Measurements from ENCODE around the gene CORO2B.

CORO2B gene

GRCh38 chr15:68749365-68749764 is 170.6 kb downstream of the CORO2B start:
- H3F3A ChIP-seq (ENCODE audit: insufficient read depth, low read length), result no peaks in the 10 kb centered on the region
- H3K27me3 ChIP-seq (replicated peaks; ENCODE audit: insufficient read depth, low read length), result no peaks in the 10 kb centered on the region
- H3K9me3 ChIP-seq (replicated peaks; ENCODE audit: insufficient read depth, low read length), result no peaks in the 10 kb centered on the region
- H3K4me3 ChIP-seq (ENCODE audit: low read length), result no peak overlapping the region
- no peak overlapping the region for H3K27ac ChIP-seq (ENCODE audit: low read length)
- H3K9ac ChIP-seq (ENCODE audit: low read length), result no peak overlapping the region
- H4K20me1 ChIP-seq (ENCODE audit: insufficient read depth, low read length), result no peaks in the 10 kb centered on the region
- no peaks in the 10 kb centered on the region for H3K9me2 ChIP-seq (replicated peaks; ENCODE audit: insufficient read depth, low read length)
- H3K36me3 ChIP-seq (replicated peaks; ENCODE audit: insufficient read depth, low read length), result no peaks in the 10 kb centered on the region
- DNase-seq, result no peak
- no peak overlapping the region for H3K4me2 ChIP-seq (ENCODE audit: low read depth, low read length)
- no peak overlapping the region for H2AFZ ChIP-seq (ENCODE audit: low read length)
- H3K4me1 ChIP-seq (ENCODE audit: low read length), result no peaks in the 10 kb centered on the region
- H3K79me2 ChIP-seq (ENCODE audit: low read length), result no peaks in the 10 kb centered on the region
- no peak for TF ChIP-seq EZH2phosphoT487 (IDR thresholded peaks at IDR 0.05; ENCODE audit: low read length)
- TF ChIP-seq CTCF (IDR thresholded peaks at IDR 0.05; ENCODE audit: low read length), result no peak
- no peak for TF ChIP-seq EZH2 (optimal IDR thresholded peaks at IDR 0.05; ENCODE audit: low read depth, low read length)

GRCh38 chr15:68749793-68750192 is 171.0 kb downstream of the CORO2B start:
- Histone ChIP-seq H3K4me2 (ENCODE audit: low read depth, low read length) (no peak overlapping the region), H3K4me3 (ENCODE audit: low read length) (no peak overlapping the region)

GRCh38 chr15:68751622-68752021 is 172.8 kb downstream of the CORO2B start:
- Histone ChIP-seq H4K20me1 (ENCODE audit: insufficient read depth, low read length) (no peaks in the 10 kb centered on the region), H3K27me3 (replicated peaks; ENCODE audit: insufficient read depth, low read length) (no peaks in the 10 kb centered on the region), H3K4me2 (ENCODE audit: low read depth, low read length) (no peak overlapping the region), H3F3A (ENCODE audit: insufficient read depth, low read length) (no peaks in the 10 kb centered on the region), H3K27ac (ENCODE audit: low read length) (no peak overlapping the region), H3K9ac (ENCODE audit: low read length) (no peak overlapping the region), H3K9me2 (replicated peaks; ENCODE audit: insufficient read depth, low read length) (no peaks in the 10 kb centered on the region), H3K4me3 (ENCODE audit: low read length) (no peak overlapping the region), H3K9me3 (replicated peaks; ENCODE audit: insufficient read depth, low read length) (no peaks in the 10 kb centered on the region), H3K36me3 (replicated peaks; ENCODE audit: insufficient read depth, low read length) (no peaks in the 10 kb centered on the region), H3K4me1 (ENCODE audit: low read length) (no peaks in the 10 kb centered on the region), H3K79me2 (ENCODE audit: low read length) (no peaks in the 10 kb centered on the region), H2AFZ (ENCODE audit: low read length) (no peak overlapping the region)
- no peak for DNase-seq
- no peak for TF ChIP-seq EZH2 (optimal IDR thresholded peaks at IDR 0.05; ENCODE audit: low read depth, low read length)
- no peak for TF ChIP-seq CTCF (IDR thresholded peaks at IDR 0.05; ENCODE audit: low read length)
- TF ChIP-seq EZH2phosphoT487 (IDR thresholded peaks at IDR 0.05; ENCODE audit: low read length), result no peak

More at GRCh38 chr15:68749793-68750192, 171.0 kb downstream of the CORO2B start:
- no peak for DNase-seq
- H3K79me2 ChIP-seq (ENCODE audit: low read length), result no peaks in the 10 kb centered on the region
- no peak overlapping the region for H3K9ac ChIP-seq (ENCODE audit: low read length)
- no peaks in the 10 kb centered on the region for H3K9me3 ChIP-seq (replicated peaks; ENCODE audit: insufficient read depth, low read length)
- no peaks in the 10 kb centered on the region for H3K27me3 ChIP-seq (replicated peaks; ENCODE audit: insufficient read depth, low read length)
- no peak for TF ChIP-seq EZH2 (optimal IDR thresholded peaks at IDR 0.05; ENCODE audit: low read depth, low read length)
- no peak for TF ChIP-seq CTCF (IDR thresholded peaks at IDR 0.05; ENCODE audit: low read length)
- no peak for TF ChIP-seq EZH2phosphoT487 (IDR thresholded peaks at IDR 0.05; ENCODE audit: low read length)
- H3F3A ChIP-seq (ENCODE audit: insufficient read depth, low read length), result no peaks in the 10 kb centered on the region
- H3K36me3 ChIP-seq (replicated peaks; ENCODE audit: insufficient read depth, low read length), result no peaks in the 10 kb centered on the region
- no peaks in the 10 kb centered on the region for H4K20me1 ChIP-seq (ENCODE audit: insufficient read depth, low read length)
- no peaks in the 10 kb centered on the region for H3K9me2 ChIP-seq (replicated peaks; ENCODE audit: insufficient read depth, low read length)
- no peaks in the 10 kb centered on the region for H3K4me1 ChIP-seq (ENCODE audit: low read length)
- no peak overlapping the region for H2AFZ ChIP-seq (ENCODE audit: low read length)
- H3K27ac ChIP-seq (ENCODE audit: low read length), result no peak overlapping the region
